ENCODE results near the gene ATOH7. TPM values are rescaled to one million over a fixed set of nuclear protein-coding genes. Genes with fewer than 3 reads are reported as not detected.
"Not testable (repeated sequence)": the region's sequence is repeated elsewhere in the genome, so short reads cannot be mapped to it uniquely, and the experiment has no call there.

ATOH7 gene
- total RNA-seq, 6 experiments from 2014 or later, result 0.11 to 0.12 TPM; not detected in 4

DNA sequence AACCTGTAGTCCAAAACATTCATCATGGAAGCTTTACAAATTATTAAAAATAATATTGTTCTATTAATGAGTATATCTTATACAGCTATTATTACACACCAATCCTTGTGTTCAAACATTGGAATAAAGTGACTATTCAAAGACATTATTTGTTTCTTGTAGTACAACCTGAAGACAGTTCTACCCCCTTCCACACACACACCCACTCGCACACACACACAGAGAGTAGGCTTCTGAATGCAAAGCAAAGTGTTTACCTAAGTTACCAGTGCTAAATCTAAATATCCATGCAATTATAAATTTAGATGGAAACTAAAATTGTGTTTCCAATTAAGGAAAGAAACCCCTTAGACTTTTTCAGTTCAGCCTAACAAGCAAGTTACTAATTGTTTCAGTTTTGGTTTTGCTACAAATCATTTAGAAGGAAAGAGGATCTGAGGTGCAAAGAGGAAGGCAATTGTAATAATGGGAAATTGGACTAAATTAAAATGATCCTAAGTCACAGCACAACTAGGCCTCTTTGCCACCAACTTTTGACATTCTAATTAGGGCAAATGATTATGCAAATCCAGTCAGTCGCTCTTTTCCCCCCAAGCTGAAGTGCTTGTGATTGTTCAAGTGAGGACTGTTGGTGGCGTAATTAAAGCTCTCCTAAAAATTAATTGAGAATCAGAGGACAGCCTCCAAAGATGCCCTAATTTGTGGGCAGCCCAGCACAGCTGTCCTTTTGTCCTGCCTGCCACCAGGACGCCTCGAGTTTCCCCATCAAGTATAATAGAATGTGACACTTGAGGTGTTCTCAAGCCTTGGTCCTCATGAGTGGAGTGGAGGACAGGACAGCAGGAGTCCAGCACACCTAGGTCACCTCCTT is 19.9 kb upstream of the ATOH7 start:
- no peaks in the 10 kb centered on the region for H3K36me3 Mint-ChIP-seq (ENCODE audit: low read depth)
- no peaks in the 10 kb centered on the region for H3K4me1 Mint-ChIP-seq (ENCODE audit: low read depth)
- DNase-seq, result no peak
- H3K27ac Mint-ChIP-seq, result no peak overlapping the region
- H3K9me3 Mint-ChIP-seq, result no peaks in the 10 kb centered on the region
- no peak overlapping the region for H3K4me3 Mint-ChIP-seq
- TF ChIP-seq, protein P1, sequence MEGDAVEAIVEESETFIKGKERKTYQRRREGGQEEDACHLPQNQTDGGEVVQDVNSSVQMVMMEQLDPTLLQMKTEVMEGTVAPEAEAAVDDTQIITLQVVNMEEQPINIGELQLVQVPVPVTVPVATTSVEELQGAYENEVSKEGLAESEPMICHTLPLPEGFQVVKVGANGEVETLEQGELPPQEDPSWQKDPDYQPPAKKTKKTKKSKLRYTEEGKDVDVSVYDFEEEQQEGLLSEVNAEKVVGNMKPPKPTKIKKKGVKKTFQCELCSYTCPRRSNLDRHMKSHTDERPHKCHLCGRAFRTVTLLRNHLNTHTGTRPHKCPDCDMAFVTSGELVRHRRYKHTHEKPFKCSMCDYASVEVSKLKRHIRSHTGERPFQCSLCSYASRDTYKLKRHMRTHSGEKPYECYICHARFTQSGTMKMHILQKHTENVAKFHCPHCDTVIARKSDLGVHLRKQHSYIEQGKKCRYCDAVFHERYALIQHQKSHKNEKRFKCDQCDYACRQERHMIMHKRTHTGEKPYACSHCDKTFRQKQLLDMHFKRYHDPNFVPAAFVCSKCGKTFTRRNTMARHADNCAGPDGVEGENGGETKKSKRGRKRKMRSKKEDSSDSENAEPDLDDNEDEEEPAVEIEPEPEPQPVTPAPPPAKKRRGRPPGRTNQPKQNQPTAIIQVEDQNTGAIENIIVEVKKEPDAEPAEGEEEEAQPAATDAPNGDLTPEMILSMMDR (IDR thresholded peaks at IDR 0.05), result no peak
- H3K27me3 Mint-ChIP-seq (ENCODE audit: insufficient read depth), result peaks cover 40% of the 10 kb centered on the region

DNA sequence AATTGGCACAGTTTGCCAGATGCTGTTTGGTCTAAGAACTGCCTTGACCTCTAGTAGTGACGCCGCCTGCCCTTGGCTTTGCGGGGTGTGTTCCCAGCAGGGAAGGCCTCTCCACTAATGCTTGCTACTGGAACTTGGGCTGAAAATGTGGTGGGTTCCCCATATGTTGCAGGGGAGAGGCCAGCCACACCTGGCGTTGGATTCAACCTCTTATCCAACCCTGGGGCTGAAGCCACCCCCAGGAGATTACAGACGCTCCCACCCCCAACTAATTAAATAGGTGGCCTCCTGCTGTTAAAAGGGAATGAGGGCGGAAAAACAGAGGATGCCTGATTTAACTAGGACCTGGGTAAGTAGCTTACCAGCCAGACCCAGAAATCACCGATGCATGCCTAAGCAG is 19.2 kb upstream of the ATOH7 start:
- no peak for DNase-seq
- no peaks in the 10 kb centered on the region for H3K4me1 Mint-ChIP-seq (ENCODE audit: low read depth)
- no peaks in the 10 kb centered on the region for H3K9me3 Mint-ChIP-seq
- H3K27ac Mint-ChIP-seq, result no peak overlapping the region
- no peak overlapping the region for H3K4me3 Mint-ChIP-seq
- peaks cover 35% of the 10 kb centered on the region for H3K27me3 Mint-ChIP-seq (ENCODE audit: insufficient read depth)
- TF ChIP-seq, protein P1 (IDR thresholded peaks at IDR 0.05), result no peak
- no peaks in the 10 kb centered on the region for H3K36me3 Mint-ChIP-seq (ENCODE audit: low read depth)

DNA sequence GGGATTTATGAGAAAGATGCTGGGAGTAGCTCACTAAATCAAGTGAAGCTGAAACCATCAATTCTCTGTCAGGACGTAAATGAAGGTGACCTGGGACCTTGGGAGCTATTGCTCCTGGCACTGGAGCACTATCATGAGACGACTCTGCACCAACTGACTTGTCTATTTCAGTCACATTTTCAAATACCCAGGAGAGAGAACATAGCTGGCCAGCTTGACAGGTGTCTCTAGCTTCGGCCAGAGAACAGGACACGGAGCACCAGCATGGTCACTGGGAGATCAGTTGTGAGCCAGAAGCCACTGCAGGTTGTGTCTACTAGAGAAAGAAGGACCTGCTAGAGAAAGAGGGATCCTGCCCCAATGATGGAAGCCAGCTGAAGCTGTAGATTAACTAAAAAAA is 17.4 kb upstream of the ATOH7 start:
- Mint-ChIP-seq H3K27ac (no peak overlapping the region), H3K9me3 (no peaks in the 10 kb centered on the region), H3K4me3 (no peak overlapping the region), H3K36me3 (ENCODE audit: low read depth) (no peaks in the 10 kb centered on the region), H3K27me3 (ENCODE audit: insufficient read depth) (peaks cover 37% of the 10 kb centered on the region), H3K4me1 (ENCODE audit: low read depth) (no peaks in the 10 kb centered on the region)
- TF ChIP-seq, protein P1 (IDR thresholded peaks at IDR 0.05), result no peak
- DNase-seq, result no peak

DNA sequence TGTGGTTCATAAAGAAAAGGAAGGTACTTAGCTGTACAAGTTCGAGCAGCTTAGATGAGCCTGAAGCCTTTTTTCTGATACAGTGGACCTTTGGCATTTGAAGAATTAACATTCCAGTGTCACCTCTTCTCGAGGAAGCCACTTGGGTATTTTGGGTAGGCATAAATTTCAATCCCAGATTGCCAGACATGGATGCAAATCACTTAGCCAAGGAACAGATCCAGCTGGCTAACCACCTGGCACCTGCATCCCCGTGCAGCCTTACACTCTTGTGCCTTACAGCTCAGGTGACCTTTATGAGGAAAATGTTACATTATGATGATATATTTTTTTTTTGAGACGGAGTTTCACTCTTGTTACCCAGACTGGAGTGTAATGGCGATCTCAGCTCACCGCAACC is 16.0 kb upstream of the ATOH7 start:
- no peak overlapping the region for H3K27ac Mint-ChIP-seq
- H3K4me3 Mint-ChIP-seq, result no peak overlapping the region
- H3K4me1 Mint-ChIP-seq (ENCODE audit: low read depth), result no peaks in the 10 kb centered on the region
- peaks cover 24% of the 10 kb centered on the region for H3K27me3 Mint-ChIP-seq (ENCODE audit: insufficient read depth)
- no peaks in the 10 kb centered on the region for H3K36me3 Mint-ChIP-seq (ENCODE audit: low read depth)
- TF ChIP-seq, protein P1 (IDR thresholded peaks at IDR 0.05), result no peak
- no peak for DNase-seq
- no peaks in the 10 kb centered on the region for H3K9me3 Mint-ChIP-seq

DNA sequence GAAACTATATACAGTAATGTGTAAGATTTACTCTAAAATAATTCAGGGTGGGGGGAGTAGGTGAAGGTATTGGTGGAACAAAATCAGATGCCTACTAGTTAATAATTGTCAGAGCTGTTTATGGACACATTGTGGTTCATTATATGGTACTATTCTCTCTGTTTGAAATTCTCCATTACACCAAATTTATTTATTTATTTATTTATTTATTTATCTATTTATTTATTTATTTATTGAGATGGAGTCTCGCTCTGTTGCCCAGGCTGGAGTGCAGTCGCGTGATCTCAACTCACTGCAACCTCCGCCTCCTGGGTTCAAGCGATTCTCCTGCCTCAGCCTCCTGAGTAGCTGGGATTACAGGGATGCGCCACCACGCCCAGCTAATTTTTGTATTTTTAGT is 14.5 kb upstream of the ATOH7 start:
- peaks cover 23% of the 10 kb centered on the region for H3K27me3 Mint-ChIP-seq (ENCODE audit: insufficient read depth)
- H3K9me3 Mint-ChIP-seq; H3K4me1 Mint-ChIP-seq (ENCODE audit: low read depth); DNase-seq; H3K27ac Mint-ChIP-seq; H3K4me3 Mint-ChIP-seq; H3K36me3 Mint-ChIP-seq (ENCODE audit: low read depth): not testable (repeated sequence)

DNA sequence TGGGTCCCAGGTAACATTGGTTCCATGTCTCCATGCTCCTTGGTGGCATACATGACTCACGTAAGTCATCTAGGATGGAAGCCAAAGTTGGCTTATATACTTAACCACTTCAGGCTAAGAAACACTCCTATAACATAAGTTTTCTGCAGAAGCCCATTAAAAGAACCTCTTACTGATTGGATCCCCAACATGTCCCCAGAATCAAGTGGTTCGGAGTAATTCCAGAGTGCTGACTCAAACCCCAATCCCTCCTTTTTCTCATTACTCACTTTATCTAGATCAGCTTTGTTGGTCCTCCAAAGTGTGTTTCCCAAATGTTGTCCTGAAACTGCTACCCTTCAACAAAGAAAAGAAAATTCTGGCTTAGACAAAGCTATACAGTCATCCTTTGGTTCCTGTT is 10.1 kb upstream of the ATOH7 start:
- Mint-ChIP-seq H3K9me3 (no peaks in the 10 kb centered on the region), H3K27me3 (ENCODE audit: insufficient read depth) (peaks cover 21% of the 10 kb centered on the region), H3K36me3 (ENCODE audit: low read depth) (no peaks in the 10 kb centered on the region), H3K4me1 (ENCODE audit: low read depth) (peaks cover 9% of the 10 kb centered on the region), H3K4me3 (no peak overlapping the region), H3K27ac (no peak overlapping the region)
- DNase-seq, result peak; percentile 33
- TF ChIP-seq, protein P1 (IDR thresholded peaks at IDR 0.05), result no peak

Measured in HFFc6 (cell line).